Endodermal cell (in vitro differentiated cells): ENCODE results near the gene ZC3H12D. TPM values are rescaled to one million over a fixed set of nuclear protein-coding genes. Genes with fewer than 3 reads are reported as not detected.

Source experiments
- DNase-seq: peaks from one replicate; pipeline ENCODE4 v3.0.0-alpha.2; 2017
- H3K27ac ChIP-seq: 2 replicates; pipeline ENCODE4 v1.5.1; 2013; ENCODE audit warnings: mild to moderate bottlenecking, low read depth, low read length, moderate library complexity
- H3K27me3 ChIP-seq: 2 replicates; pipeline ENCODE4 v1.6.1; 2013; ENCODE audit warnings: mild to moderate bottlenecking, low read length, moderate library complexity; ENCODE audit not compliant: insufficient read depth, control insufficient read depth, poor library complexity, severe bottlenecking
- H3K36me3 ChIP-seq: 2 replicates; pipeline ENCODE4 v1.7.0; 2013; ENCODE audit warnings: mild to moderate bottlenecking, low read length, moderate library complexity; ENCODE audit not compliant: control insufficient read depth, insufficient read depth
- H3K4me1 ChIP-seq: one replicate; pipeline ENCODE4 v1.7.0; 2013; ENCODE audit warnings: low read length; ENCODE audit not compliant: control insufficient read depth, insufficient read depth
- H3K4me3 ChIP-seq: 2 replicates; pipeline ENCODE4 v1.5.1; 2013; ENCODE audit warnings: mild to moderate bottlenecking, low read length, moderate library complexity
- H3K9ac ChIP-seq: 2 replicates; pipeline ENCODE4 v1.6.1; 2013; ENCODE audit warnings: mild to moderate bottlenecking, low read length, moderate library complexity; ENCODE audit not compliant: poor library complexity, severe bottlenecking; ENCODE audit errors: extremely low read depth
- H3K9me3 ChIP-seq: 2 replicates; pipeline ENCODE4 v1.6.1; 2013; ENCODE audit warnings: mild to moderate bottlenecking, low read length, moderate library complexity; ENCODE audit not compliant: control insufficient read depth
- H3K27ac Mint-ChIP-seq: 2 replicates; pipeline ENCODE4 v1.8.0; 2020; ENCODE audit warnings: mixed read lengths
- H3K27me3 Mint-ChIP-seq: 2 replicates; pipeline ENCODE4 v1.8.0; 2021; ENCODE audit warnings: mild to moderate bottlenecking, mixed read lengths; ENCODE audit not compliant: insufficient read depth
- H3K36me3 Mint-ChIP-seq: 2 replicates; pipeline ENCODE4 v1.8.0; 2020; ENCODE audit warnings: low read depth, mixed read lengths
- H3K4me1 Mint-ChIP-seq: 2 replicates; pipeline ENCODE4 v1.8.0; 2020; ENCODE audit warnings: mixed read lengths
- H3K4me3 Mint-ChIP-seq: 2 replicates; pipeline ENCODE4 v1.8.0; 2020; ENCODE audit warnings: mild to moderate bottlenecking, moderate library complexity, mixed read lengths
- H3K9me3 Mint-ChIP-seq: 2 replicates; pipeline ENCODE4 v1.8.0; 2020; ENCODE audit warnings: mild to moderate bottlenecking, mixed read lengths
- WGBS, 2 experiments: methylation state at CpG; one replicate each; pipeline versions ENCODE4 v1.1.5 to v1.1.7; 2013; ENCODE audit warnings: missing lambda C conversion rate in 2 of 2, mixed read lengths in 1 of 2; ENCODE audit not compliant: insufficient coverage in 1 of 2, insufficient read length in 1 of 2; 5-methylcytosine and 5-hydroxymethylcytosine counted together
- long read RNA-seq, 4 experiments: library from polyadenylated mRNA in 2 of 4; library from RNA in 1 of 4; library from capped mRNA in 1 of 4; stranded (forward) in 3 of 4; unstranded in 1 of 4; transcript quantifications; one replicate each; pipeline ENCODE4 v2.0.0, GENCODE V29; 2020 to 2021; ENCODE audit warnings: inconsistent platforms in 1 of 4
- polyA plus RNA-seq, 2 experiments: library from polyadenylated mRNA; stranded (reverse); fragments of 50-300 nt; gene quantifications; one replicate each; pipeline ENCODE4 v1.2.3, GENCODE V29; 2013
- total RNA-seq, 2 donors: library from RNA; stranded (reverse); fragmentation: NEBNext Ultra II Directional in 1 of 2; extraction: Animal tissue kit (Norgen Biotek cat#: 25700) in 1 of 2; gene quantifications; 2 replicates in 1 of 2; 3 replicates in 1 of 2; pipeline ENCODE4 v1.2.1, GENCODE V29; 2021
- TF ChIP-seq, protein P1 (sequence below): fragments of 200-600 bp; sonication (generic); conservative IDR thresholded peaks from 2 replicates; pipeline ENCODE4 v1.5.0; 2021; ENCODE audit warnings: antibody characterized with exemption, mild to moderate bottlenecking

ZC3H12D gene
- under 1 TPM; 0.20 to 0.42 TPM for total RNA-seq
- polyA plus RNA-seq (2013, experiment 1 of 2), result 0.21 TPM
- 0.25 TPM for polyA plus RNA-seq (2013, experiment 2 of 2)
- long read RNA-seq, experiment 1, result 0 reads
- long read RNA-seq, experiment 2, result 0 reads
- long read RNA-seq, experiment 3, result 0 reads
- long read RNA-seq, experiment 4, result 0 reads

DNA sequence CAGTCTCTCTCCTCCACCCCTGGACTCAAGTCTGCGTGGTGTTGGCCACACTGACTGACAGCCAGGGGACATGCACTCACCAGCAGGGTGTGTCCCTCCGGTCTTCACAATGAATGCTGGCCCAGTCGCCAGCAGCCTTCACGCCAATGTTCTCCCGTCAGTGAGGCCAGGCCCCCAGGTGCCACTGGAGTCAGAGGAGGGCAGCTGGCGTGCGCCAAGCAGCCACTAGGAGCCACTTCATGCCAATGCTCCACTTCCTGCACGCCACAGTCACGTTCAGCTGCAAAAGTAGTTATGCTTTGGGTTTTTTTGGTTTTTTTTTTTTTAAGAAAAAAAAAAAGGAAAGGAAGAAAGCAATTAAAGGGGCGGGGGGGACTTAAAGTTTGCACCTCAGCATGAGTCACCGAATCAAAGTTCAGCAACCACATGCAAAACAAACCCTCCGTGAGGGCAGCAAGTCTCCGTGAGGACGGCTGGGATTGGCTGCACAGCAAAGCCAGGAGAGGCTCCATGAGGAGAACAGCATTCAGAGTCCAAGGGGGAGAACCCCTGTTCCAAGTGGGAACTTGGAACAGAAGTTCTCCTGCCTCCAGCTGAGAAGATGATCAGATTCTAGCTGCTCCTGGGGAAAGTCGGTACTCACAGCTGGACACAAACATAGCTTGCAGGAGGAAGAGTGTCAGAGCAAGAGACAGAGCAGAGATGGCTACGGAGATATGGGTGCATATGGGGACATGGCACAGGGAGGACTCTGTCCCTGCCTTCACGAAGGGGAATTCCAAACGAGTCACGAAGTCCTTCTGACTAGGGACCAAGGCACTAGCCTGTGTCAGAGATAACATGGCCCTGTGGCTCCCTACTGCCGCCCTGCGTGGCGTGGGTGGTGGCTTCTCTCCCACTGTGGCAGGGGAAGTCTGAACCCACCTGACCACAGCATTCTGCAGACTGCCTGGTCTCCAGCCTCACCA is at the start of gene ZC3H12D:
Gene ZC3H12D, minus strand, starts transcription at position 282 of the 968 bp plus-strand sequence. CDS start 10,471 bp downstream, outside the sequence.
- Mint-ChIP-seq H3K27me3 (no peaks in the 10 kb centered on the region), H3K36me3 (no peaks in the 10 kb centered on the region), H3K4me3 (no peak within 1 kb of the TSS), H3K4me1 (peaks cover 12% of the 10 kb centered on the region), H3K27ac (no peak within 1 kb of the TSS), H3K9me3 (no peaks in the 10 kb centered on the region)
- peak; percentile 75 for DNase-seq
- H3K36me3 ChIP-seq, result no peaks in the 10 kb centered on the region
- H3K9me3 ChIP-seq, result no peaks in the 10 kb centered on the region
- TF ChIP-seq, protein P1, sequence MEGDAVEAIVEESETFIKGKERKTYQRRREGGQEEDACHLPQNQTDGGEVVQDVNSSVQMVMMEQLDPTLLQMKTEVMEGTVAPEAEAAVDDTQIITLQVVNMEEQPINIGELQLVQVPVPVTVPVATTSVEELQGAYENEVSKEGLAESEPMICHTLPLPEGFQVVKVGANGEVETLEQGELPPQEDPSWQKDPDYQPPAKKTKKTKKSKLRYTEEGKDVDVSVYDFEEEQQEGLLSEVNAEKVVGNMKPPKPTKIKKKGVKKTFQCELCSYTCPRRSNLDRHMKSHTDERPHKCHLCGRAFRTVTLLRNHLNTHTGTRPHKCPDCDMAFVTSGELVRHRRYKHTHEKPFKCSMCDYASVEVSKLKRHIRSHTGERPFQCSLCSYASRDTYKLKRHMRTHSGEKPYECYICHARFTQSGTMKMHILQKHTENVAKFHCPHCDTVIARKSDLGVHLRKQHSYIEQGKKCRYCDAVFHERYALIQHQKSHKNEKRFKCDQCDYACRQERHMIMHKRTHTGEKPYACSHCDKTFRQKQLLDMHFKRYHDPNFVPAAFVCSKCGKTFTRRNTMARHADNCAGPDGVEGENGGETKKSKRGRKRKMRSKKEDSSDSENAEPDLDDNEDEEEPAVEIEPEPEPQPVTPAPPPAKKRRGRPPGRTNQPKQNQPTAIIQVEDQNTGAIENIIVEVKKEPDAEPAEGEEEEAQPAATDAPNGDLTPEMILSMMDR, result peak; percentile 32
- H3K27me3 ChIP-seq, result no peaks in the 10 kb centered on the region
- H3K9ac ChIP-seq, result no peak within 1 kb of the TSS
- no peak within 1 kb of the TSS for H3K27ac ChIP-seq
- 85 to 86% methylated on average over 19 to 22 of the region's 22 CpGs for WGBS, 2 experiments
- H3K4me1 ChIP-seq, result no peaks in the 10 kb centered on the region
- no peak within 1 kb of the TSS for H3K4me3 ChIP-seq

DNA sequence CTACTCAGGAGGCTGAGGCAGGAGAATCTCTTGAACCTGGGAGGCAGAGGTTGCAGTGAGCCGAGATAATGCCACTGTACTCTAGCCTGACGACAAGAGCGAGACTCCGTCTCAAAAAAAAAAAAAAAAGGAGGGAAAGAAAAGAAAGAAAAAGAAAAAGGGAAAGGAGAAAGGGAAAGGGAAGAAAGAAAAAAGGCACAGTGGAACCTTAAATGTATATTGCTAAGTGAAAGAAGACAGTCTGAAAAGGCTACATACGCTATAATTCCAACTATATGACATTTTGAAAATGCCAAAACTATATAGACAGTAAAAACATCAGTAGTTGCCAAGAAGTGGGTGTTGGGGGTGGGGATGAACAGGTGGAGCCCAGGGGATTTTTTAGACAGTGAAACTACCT is 44.8 kb upstream of the ZC3H12D start:
- Mint-ChIP-seq H3K4me3 (no peak overlapping the region), H3K4me1 (no peaks in the 10 kb centered on the region), H3K9me3 (no peaks in the 10 kb centered on the region), H3K36me3 (peaks cover 59% of the 10 kb centered on the region), H3K27ac (no peak overlapping the region), H3K27me3 (no peaks in the 10 kb centered on the region)
- H3K9me3 ChIP-seq, result no peaks in the 10 kb centered on the region
- 88 to 96% methylated on average over 3 to 4 of the region's 5 CpGs for WGBS, 2 experiments
- no peak overlapping the region for H3K4me3 ChIP-seq
- no peak for DNase-seq
- TF ChIP-seq, protein P1, result no peak
- no peak overlapping the region for H3K9ac ChIP-seq
- no peaks in the 10 kb centered on the region for H3K27me3 ChIP-seq
- H3K4me1 ChIP-seq, result no peaks in the 10 kb centered on the region
- H3K27ac ChIP-seq, result no peak overlapping the region
- H3K36me3 ChIP-seq, result peaks cover 83% of the 10 kb centered on the region

DNA sequence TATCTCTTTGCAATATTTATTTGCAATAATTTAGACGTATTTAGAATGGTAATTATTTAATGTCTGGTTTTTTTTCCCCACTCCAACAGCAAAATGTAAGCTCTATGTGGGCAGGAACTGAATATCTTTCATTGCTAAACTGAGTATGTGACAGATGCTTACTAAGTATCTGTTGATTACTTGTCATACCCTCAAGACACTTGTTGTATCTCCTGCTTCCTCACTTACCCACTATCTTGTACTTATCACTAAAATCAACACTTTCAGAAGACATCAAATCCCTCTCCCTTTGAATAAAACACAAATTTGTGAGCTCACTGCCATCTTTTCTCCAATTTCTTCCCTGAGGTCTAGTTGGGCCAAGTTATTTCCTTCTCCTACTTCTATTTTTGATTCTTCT is 30.7 kb upstream of the ZC3H12D start:
- no CpG with 5 or more reads among the region's 1 CpG for WGBS, 2 experiments
- Histone ChIP-seq H3K27ac (no peak overlapping the region), H3K36me3 (peaks cover 44% of the 10 kb centered on the region), H3K4me3 (peak overlapping the region; percentile 60), H3K9me3 (peaks cover 9% of the 10 kb centered on the region), H3K9ac (no peak overlapping the region), H3K27me3 (no peaks in the 10 kb centered on the region), H3K4me1 (peaks cover 6% of the 10 kb centered on the region)
- no peak for DNase-seq
- H3K4me1 Mint-ChIP-seq, result peaks cover 10% of the 10 kb centered on the region
- peaks cover 38% of the 10 kb centered on the region for H3K36me3 Mint-ChIP-seq
- no peak overlapping the region for H3K27ac Mint-ChIP-seq
- no peak overlapping the region for H3K4me3 Mint-ChIP-seq
- no peaks in the 10 kb centered on the region for H3K9me3 Mint-ChIP-seq
- H3K27me3 Mint-ChIP-seq, result no peaks in the 10 kb centered on the region
- TF ChIP-seq, protein P1, result no peak
